Measurements from ENCODE around the gene CPEB2.
"Not testable (repeated sequence)": the region's sequence is repeated elsewhere in the genome, so short reads cannot be mapped to it uniquely, and the experiment has no call there.

- TF ChIP-seq CTCF (IDR thresholded peaks at IDR 0.05; ENCODE audit: insufficient read depth, low read length); POLR2AphosphoS5 (IDR thresholded peaks at IDR 0.05; ENCODE audit: low read depth): not testable (repeated sequence)
Measured at GRCh38 chr4:15086259-15086658, 84.0 kb downstream of the CPEB2 start.

All from HL-60 (cell line).